M059J (cell line): ENCODE results near the gene NRTN. TPM values are rescaled to one million over a fixed set of nuclear protein-coding genes. Genes with fewer than 3 reads are reported as not detected.

ENCODE experiments used
- DNase-seq: peaks from one replicate; pipeline ENCODE4 v3.0.0-alpha.2; 2012; ENCODE audit warnings: low read depth
- total RNA-seq: library from RNA; depleted of rRNA; stranded (reverse); fragments of >200 nt; shearing (Covaris generic); gene quantifications from 2 replicates; pipeline ENCODE4 v1.2.3, GENCODE V29; 2014

The NRTN gene
- total RNA-seq, 1 experiment from 2014 or later, result 0.67 TPM

DNA sequence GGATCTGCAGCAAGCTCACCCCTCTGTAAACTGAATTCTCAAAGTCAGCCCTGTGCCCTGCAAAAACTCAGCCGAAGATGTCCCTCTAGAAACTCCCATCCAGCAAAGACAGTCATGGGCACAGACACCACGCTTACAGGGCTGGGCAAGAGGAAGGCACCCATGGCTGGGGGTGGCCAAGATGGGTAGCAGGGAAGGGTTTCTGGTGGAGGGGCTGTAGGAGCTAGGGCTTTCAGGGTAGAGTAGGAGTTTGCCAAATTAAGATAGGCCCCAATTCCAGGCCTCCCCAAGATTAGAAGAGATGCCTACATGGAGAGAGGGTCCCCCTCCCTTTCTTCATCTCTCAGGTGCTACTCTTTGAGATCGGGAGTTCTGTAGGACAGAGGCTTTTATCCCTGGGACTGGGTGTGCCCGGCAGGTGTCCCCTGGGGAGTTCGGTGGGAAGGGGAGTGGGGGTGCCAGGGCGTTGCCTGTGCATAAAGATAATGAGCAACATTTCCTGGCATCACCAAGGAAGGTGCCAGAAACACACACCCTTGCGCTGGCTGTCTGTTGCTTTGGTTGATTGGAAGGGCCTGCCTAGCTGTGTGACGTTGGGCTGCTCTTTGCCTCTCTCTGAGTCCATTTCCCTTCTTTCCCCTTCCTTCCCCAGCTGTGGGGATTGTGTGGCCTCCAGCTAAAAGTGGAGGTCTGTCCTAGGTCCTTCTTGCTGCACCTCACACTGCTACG lies 9.4 kb downstream of the NRTN start:
- DNase-seq, result no peak

DNA sequence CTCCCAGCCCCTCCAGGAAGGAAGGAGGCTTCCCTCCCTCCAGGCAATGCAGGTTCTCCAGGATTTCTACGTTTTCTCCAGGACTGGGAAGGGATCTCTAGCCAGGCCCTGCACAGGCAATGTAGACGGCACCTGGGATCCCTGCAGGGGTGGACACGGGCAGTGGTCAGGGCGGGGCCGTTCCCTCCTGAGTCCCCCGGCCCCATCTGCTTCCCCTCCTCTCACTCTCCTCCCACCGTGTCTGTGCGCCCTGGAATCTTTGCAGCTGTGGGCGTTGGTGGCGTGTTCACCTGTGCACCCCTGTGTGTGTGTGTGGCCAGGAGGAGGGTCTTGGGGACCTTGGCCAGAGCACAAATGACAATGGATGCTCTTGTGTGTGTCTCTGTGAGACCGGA lies 10.0 kb downstream of the NRTN start:
- no peak for DNase-seq

DNA sequence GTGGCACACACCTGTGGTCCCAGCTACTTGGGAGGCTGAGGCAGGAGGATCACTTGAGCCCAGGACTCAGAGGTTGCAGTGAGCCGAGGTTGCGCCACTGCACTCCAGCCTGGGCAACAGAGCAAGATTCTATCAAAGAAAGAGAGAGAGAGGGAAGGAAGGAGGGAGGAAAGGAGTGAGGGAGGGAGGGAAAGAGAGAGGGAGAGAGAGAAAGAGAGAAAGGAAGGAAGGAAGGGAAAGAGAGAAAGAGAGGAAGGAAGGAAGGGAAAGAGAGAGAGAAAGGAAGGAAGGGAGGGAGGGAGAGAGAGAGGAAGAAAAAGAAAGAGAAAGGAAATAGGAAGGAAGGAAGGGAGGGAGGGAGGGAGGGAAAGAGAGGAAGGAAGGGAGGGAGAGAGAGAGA lies 12.4 kb downstream of the NRTN start:
- no peak for DNase-seq

DNA sequence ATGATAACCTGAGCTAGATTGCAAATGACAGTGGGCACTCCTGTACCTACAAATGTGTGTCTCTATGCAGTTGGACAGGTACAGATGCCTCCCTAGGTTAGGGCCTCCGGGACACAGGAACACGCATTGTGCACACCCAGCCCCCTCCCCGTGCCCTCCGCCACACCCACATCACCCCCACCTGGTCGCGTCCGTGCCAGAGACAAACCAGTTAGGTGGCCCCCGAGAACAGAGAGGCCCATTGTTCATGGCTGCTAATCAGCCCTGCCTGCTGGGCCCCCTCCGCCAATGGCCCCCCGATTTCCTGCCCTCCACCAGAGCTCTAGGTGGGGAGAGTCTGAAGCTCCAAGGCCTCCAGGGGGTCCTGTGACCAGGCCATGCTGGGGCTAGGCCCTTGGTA lies 13.7 kb downstream of the NRTN start:
- DNase-seq, result no peak

DNA sequence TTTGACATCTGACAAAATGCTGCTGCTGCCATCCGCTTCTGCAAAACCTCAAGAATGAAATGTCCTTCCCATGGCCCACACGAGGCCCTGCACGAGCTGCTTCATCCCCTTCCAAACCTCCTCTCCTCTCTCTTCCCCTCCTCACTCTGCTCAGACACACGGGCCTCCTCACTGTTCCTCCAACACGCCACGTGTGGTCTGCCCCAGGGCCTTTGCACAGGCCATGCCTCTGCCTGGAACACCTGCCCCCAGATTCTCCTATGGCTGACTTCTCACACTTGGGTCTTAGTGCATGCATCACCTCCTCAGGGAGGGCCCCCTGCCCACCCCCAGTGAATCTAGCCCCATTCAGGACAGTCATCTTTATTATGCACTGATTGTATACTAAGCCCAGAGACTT lies 15.9 kb downstream of the NRTN start:
- no peak for DNase-seq

DNA sequence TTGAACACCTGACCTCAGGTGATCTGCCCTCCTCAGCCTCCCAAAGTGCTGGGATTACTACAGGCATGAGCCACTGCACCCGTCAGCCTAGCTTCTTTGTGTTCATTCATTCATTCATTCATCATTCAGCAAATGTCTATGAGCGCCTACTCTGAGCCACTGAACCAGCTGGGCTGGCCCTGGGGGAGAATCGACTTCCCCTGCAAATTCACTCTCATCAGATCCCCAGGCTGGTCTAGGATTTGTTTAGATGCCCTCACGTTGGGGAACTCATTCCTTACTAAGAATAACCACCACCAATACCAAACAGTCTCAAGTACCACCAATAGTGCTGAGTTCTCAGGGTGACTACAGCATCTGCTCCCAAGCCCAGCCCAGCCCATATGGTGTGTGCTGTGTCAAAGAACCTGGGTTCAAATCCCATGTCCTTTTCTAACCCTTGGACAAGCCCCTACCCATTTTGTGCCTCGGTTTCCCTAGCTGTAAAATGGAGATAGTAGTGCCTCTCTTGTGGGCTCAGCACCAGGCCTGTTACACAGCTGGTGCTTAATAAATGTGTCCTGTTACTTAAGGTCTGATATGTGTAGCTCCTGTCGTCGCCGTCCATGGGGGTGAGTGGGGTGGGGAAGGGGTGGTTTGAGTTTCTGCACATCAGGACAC lies 16.8 kb downstream of the NRTN start:
- no peak for DNase-seq

DNA sequence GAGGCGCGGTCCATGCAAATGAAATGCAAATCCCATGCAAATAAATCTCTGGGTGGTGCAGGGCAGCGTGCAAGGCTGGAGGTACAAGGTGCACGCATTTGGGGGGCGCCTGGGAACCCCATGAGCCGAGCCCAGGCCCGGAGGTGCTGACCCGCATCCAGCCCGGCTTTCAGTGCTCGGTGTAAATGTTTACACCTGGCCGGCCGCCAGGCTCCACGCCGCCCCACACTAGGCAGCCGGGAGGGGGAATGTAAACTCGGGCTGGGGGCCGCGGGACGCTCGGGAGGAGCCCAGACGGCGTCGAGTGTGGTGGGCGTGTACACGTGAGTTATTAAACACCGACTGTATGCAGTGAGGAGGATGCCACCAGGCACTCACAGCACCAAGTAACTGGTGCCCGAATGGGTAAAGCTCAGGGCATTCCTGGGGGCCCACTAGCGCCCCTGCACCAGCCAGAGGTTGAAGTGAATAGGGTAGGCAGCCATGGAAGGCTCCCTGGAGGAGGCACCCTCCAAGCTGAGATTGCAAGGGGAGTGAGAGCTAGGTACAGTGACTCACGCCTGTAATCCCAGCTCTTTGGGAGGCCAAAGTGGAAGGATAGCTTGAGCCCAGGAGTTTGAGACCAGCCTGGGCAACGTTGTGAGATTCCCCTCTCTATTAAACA lies 17.4 kb downstream of the NRTN start:
- no peak for DNase-seq

DNA sequence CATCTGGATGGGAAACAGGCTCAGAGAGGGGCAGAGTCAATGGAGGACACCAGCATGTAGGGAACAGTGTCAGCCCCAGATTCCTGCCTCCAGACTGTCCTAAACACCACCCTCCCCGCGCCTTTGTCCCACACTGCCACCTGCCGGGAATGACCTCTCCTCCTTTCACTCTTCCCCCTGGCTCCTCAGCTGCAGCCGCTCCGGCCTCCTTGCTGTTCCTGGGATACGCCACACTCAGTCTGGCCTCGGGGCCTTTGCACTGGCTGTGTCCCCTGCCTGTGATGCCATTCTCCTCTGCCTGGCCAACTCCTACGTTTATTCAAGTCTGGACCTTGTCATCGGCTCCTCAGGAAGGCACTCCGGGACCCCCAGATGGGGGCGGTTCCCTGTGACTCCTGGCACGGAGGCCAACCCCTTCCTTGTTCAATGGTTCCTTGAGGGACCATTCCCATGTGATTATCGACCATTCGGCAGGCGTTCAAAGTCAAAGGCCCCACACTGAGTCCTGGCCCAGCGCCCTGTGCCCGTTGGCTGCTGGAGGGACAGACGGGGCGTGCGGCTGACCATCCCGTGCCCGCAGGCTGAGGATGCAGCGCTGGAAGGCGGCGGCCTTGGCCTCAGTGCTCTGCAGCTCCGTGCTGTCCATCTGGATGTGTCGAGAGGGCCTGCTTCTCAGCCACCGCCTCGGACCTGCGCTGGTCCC lies 18.9 kb downstream of the NRTN start:
- peak; percentile 33 for DNase-seq

DNA sequence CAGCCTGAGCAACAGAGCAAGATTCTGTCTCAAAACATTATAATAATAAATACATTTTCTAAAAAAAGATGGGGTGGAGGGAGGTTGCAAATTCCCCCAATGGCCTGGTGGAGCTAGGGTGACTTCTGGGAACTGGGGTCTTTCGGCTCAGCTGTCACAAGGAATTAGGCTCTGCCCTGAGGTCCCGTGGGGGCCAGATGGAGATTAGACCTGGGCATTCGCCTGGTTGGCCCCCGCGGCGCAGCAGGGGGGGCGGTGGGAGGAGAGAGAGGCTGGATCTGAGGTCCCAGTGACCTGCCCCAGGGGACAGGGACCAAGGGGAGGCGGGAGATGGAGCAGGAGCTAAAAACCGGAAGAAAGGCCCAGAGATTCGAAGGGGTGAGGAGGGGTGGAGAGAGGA lies 19.9 kb downstream of the NRTN start:
- no peak for DNase-seq

DNA sequence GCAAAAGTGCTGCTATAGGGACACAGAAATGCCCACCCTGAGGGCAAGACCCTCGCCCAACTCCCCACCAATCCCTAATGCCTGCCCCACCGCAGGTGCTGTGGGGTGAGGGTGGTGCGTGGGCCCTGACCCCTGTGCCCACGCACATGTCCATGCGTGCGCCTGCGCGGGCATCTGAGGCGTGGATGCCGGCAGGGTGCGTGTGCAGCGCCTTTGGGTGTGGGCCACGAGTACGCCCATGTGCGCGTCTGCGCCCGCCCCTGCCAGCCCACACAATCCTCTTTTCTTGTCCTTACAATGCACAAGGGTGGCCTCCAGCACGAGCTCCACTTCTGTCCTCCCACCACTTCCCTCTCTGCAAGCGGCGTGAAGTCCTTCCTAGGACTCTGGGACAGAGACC lies 20.3 kb downstream of the NRTN start:
- DNase-seq, result no peak

DNA sequence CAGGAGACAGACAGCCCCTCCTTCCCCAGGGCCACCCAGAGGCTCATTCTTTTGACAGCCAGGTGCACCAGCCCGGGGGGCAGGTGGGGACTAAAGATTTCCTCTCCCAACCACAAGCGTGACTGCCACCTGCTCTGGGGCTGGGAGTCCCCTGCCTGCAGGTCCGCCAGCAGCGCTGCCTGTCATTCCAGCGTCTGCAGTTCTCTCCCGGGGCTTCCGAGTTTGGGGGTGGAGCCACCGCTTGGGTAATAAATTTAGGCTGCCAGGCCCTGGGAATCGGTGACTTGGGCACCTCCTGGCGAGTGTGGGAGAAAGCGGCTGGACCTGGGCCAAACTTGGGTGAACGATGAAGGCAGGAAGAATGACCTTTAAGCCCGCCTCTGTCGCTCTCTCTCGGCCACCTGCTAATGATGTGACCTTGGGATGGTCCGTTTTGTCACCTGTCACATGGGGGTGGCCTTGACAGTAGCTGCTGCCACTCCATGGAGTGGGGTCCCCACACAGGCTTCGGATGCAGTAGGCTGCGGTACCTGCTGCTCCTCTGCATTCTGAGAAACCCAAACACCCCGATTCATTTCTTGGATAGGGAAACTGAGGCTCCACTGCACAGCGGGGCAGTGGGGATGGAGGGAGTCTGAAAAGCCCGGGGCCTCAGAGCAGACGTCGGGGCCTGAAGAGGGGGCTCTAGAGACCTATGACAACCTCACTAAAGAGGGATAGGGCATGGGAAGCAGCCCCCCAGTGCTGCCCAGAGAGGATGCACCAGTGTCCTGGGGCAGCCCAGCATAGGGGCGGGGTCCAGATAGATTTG lies 21.9 kb downstream of the NRTN start:
- DNase-seq, result peak; percentile 61

DNA sequence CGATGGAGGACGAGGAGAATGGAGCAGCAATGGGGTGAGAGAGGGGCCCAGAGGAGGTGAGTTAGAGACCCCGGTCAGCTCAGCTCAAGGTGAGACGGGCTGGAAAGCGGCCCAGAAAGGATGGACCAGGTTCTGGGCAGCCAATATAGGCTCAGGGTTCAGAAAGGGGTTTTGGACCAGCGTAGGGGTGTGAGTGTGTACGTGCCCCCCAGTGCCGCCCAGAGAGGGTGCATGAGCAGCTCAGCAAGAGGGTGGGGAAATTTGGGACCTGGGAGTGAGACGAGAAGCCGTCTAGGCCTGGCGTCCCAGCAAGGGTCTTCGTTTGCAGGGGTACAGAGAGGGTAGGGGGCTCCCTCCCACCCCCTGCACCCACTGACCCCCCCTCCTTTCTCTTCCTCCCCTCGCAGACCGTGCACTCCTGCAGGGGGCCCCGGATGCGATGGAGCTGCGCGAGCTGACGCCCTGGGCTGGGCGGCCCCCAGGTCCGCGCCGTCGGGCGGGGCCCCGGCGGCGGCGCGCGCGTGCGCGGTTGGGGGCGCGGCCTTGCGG lies 22.5 kb downstream of the NRTN start:
- DNase-seq, result no peak

DNA sequence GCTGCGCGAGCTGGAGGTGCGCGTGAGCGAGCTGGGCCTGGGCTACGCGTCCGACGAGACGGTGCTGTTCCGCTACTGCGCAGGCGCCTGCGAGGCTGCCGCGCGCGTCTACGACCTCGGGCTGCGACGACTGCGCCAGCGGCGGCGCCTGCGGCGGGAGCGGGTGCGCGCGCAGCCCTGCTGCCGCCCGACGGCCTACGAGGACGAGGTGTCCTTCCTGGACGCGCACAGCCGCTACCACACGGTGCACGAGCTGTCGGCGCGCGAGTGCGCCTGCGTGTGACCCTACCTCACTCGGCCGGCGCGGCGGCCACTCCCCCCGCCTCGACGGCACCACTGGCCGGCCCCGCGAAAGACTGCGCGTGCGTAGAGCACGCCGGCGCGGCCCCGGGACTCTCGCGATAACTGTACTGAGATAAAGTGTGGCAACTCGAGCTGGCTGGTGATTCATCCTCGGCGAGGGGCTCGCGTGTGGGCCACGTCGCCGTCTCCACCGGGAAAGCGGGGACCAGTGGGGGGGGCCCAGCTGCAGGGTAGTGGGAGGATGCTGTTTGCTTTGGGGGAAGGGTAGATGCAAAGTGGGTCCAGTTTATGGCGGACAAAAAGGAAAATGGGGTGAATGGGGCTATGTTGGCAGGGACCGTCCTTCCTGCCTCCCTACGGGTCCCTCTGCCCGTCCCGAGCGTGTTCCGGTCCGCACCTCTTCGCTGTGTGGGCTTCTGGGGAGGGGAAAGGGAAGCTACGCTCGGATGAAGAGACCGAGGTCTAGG lies 23.2 kb downstream of the NRTN start:
- no peak for DNase-seq

DNA sequence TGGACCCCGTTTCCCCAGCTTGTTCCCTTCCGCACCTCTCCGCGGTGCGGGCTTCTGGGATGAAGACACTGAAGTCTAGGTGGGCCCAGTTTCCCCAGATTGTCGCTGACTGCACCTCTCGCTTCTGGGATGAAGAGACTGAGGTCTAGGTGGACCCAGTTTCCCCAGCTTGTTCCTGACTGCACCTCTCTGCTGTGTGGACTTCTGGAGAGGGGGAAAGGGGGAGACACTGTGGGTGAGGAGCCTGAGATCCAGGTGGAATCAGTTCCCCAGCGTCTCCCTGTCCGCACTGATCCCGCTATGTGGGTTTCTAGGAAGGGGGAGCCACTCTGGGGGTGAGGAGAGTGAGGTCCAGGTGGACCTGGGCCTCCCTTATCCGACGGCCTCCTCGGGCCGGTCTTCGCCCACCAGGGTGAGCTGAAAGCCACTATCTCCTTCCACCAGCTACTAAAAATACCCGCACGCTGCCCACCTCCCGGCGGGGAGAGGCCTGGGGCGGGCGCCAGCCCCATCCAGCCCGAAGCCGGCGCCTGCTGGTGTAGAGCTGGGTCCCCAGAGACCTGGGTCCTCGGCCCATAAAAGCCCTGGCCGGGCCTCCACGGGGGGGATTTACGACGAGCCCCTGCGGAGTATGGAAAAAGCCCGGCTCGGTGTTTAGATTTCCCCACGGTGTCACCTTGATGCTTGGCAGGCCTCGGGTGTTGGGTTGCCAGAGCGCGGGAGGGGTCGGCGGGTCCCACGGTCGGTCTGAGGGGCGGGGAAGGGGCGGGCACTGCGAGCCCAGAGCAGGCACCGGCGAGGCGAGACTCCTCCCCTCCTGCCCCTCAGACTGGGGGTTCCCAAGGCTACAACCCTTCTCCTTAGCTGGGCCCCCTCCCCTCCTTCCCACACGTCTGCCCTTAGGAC lies 24.0 kb downstream of the NRTN start:
- no peak for DNase-seq

DNA sequence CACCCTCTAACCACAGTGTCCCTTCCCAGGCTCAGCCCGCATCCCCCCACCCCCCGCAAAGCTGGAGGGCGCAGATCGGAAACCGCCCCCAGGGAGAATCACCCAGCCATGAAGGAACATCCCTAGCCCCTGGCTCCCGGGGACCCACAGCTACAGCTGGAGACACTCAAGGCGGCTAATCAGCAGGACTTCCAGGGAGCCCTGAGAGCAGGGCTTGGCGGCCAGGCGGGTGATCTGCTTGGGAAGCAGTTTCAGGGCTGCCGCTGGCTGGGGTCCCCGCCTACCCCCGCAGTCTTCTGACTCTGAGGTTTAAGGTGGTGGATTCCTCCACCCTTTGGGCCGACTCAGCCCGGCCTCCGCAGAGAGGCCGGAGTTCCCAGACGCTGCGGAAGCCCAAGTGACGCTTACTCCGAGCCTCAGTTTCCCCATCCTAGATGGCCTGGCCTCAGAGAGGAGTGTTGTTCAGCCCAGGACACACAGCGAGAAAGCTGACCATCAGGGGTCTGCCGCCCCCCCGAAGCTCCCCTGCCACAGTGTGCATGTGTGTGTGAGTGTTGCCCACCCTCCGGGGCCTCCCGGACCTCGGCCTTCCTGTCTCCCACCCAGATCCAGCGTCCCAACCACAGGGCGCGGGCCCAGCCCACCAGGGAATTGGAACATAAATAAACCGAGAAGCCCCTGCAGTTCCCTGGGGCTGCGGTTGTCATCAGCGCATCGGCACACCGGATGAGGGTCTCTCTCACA lies 24.9 kb downstream of the NRTN start:
- DNase-seq, result no peak

DNA sequence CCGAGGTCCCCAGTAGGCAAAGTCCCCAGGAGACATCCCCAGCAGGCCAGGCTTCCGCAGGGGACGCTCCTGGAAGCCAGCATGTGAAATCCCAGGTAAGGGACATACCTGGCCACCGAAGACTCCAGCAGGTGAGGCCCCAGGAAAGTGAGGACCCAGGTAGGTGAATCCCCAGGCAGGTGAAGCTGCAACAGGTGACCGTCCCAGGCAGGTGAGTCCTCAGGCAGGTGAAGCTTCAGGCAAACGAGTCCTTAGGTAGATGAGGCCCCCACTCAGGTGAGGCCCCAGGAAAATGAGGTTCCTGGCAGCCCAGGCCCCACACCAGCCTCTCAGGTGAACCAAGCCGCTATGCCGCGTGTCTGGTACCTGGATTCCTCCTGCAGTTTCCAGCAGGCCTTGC lies 26.3 kb downstream of the NRTN start:
- DNase-seq, result no peak

DNA sequence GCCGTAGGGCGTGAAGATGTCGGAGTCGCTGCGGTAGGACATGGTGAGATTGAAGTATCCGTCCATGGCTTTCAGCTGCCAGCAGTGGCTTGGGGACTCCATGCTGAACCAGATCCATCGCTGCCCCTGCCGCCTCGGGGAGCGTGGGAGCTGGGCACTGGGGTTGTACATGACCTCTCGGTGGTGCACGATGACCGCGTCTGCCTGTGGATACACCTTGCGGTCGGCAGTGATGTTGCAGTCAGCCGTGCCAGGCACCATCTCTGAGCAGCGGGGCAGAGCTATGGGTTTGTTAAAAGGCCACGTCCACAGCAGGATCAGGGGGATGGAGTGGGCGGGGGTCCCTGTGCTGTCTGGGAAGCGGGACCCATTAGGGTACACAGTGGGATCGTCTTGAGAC lies 27.2 kb downstream of the NRTN start:
- no peak for DNase-seq

DNA sequence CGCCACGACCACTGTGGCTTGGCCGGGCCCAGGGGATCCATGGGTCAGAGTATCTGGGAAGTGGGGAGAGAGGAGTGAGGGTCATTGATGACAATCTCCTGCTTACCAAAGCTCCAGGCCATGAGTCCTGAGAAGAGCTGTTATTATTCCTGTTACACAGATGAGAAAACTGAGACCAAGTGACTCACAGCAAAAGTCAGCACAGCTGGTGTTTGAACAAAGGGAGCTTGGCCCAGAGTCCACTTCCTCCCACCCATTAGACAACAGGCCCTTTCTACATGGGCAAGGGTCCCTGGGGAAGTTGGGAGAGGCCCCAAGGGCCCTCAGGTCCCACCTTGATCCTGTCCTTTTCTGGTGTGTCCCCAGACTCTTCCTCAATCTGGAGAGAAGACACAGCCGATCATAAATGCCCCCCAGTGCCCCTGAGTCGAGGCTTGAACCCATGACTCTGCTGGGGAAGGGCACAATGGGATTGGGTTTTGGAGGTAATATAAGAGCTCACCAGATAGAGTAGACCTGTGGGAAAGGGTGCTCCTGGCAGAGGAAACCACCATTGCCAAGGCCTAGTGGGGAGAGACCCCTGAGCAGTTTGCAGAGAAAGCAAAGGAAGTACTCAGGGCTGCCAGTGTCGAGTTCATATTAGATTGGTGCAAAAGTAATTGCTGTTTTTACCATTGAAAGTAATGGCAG lies 27.8 kb downstream of the NRTN start:
- no peak for DNase-seq
